Osteoblast (primary cell): ENCODE measurements around the gene CEP350. TPM values are rescaled to one million over a fixed set of nuclear protein-coding genes. Genes with fewer than 3 reads are reported as not detected.
A peak's percentile ranks its signal among the peaks of the same experiment; 100 is the strongest.

ENCODE experiments used
- DNase-seq: peaks from one replicate; pipeline ENCODE4 v3.0.0; 2011; ENCODE audit warnings: low spot score, mixed read lengths; ENCODE audit not compliant: insufficient read length; ENCODE audit errors: missing footprints
- H2AFZ ChIP-seq: 2 replicates; pipeline ENCODE4 v1.6.0; 2011; ENCODE audit warnings: mild to moderate bottlenecking, low read length
- H3K27ac ChIP-seq: 2 replicates; pipeline ENCODE4 v1.5.1; 2011; ENCODE audit warnings: mild to moderate bottlenecking, low read depth, low read length, moderate library complexity
- H3K27me3 ChIP-seq: 2 replicates; pipeline ENCODE4 v1.6.0; 2012; ENCODE audit warnings: mild to moderate bottlenecking, control low read depth, inconsistent platforms, low read length, moderate library complexity; ENCODE audit not compliant: insufficient read depth
- H3K36me3 ChIP-seq: 2 replicates; pipeline ENCODE4 v1.5.1; 2011; ENCODE audit warnings: mild to moderate bottlenecking, low read length, control low read depth, moderate library complexity; ENCODE audit not compliant: insufficient read depth
- H3K4me1 ChIP-seq: 2 replicates; pipeline ENCODE4 v1.5.1; 2011; ENCODE audit warnings: mild to moderate bottlenecking, low read length, control low read depth, moderate library complexity; ENCODE audit not compliant: insufficient read depth
- H3K4me2 ChIP-seq: 2 replicates; pipeline ENCODE4 v1.6.0; 2011; ENCODE audit warnings: mild to moderate bottlenecking, low read length; ENCODE audit not compliant: insufficient read depth
- H3K4me3 ChIP-seq: fragments of 200-600 bp; sonication (generic); 3 replicates; pipeline ENCODE4 v1.5.1; 2012; ENCODE audit warnings: mild to moderate bottlenecking, low read length, inconsistent platforms; ENCODE audit not compliant: insufficient read depth
- H3K79me2 ChIP-seq: 2 replicates; pipeline ENCODE4 v1.6.0; 2012; ENCODE audit warnings: mild to moderate bottlenecking, low read length, control low read depth, inconsistent platforms; ENCODE audit not compliant: insufficient read depth
- H3K9me3 ChIP-seq: 2 replicates; pipeline ENCODE4 v1.5.1; 2011; ENCODE audit warnings: low read depth, low read length, control low read depth
- H4K20me1 ChIP-seq: 2 replicates; pipeline ENCODE4 v1.6.0; 2012; ENCODE audit warnings: mild to moderate bottlenecking, low read length, control low read depth; ENCODE audit not compliant: insufficient read depth
- CTCF ChIP-seq: IDR thresholded peaks from 2 replicates; pipeline ENCODE4 v1.5.1; 2011; ENCODE audit warnings: mild to moderate bottlenecking, low read depth, low read length, moderate library complexity; ENCODE audit errors: extremely low read depth
- total RNA-seq: library from RNA; depleted of rRNA; stranded (reverse); fragments of >200 nt; gene quantifications from 2 replicates; pipeline ENCODE4 v1.2.3, GENCODE V29; 2012

Gene CEP350
- total RNA-seq, 1 donor, result 82.2 TPM

GRCh38 chr1:180083164-180083563 lies 128.6 kb downstream of the CEP350 start:
- H3K4me1 ChIP-seq, result peaks cover 2% of the 10 kb centered on the region

GRCh38 chr1:180084867-180085266 lies 130.3 kb downstream of the CEP350 start:
- Histone ChIP-seq H3K27me3 (no peaks in the 10 kb centered on the region), H3K9me3 (no peaks in the 10 kb centered on the region), H2AFZ (no peak overlapping the region), H3K4me3 (no peak overlapping the region), H3K4me1 (peaks cover 2% of the 10 kb centered on the region), H3K79me2 (no peaks in the 10 kb centered on the region), H3K36me3 (peaks cover 39% of the 10 kb centered on the region), H3K4me2 (no peak overlapping the region), H3K27ac (no peak overlapping the region), H4K20me1 (no peaks in the 10 kb centered on the region)
- no peak for DNase-seq
- TF ChIP-seq CTCF, result no peak

More at GRCh38 chr1:180083164-180083563, 128.6 kb downstream of the CEP350 start:
- Histone ChIP-seq H3K79me2 (no peaks in the 10 kb centered on the region), H3K4me3 (no peak overlapping the region), H3K4me2 (no peak overlapping the region), H3K9me3 (no peaks in the 10 kb centered on the region), H4K20me1 (no peaks in the 10 kb centered on the region), H2AFZ (no peak overlapping the region), H3K36me3 (peaks cover 37% of the 10 kb centered on the region), H3K27me3 (no peaks in the 10 kb centered on the region), H3K27ac (peak overlapping the region; percentile 8)
- no peak for TF ChIP-seq CTCF
- peak; percentile 43 for DNase-seq

- Histone ChIP-seq H3K36me3 (peaks cover 39% of the 10 kb centered on the region), H3K79me2 (no peaks in the 10 kb centered on the region), H2AFZ (no peak overlapping the region), H3K4me1 (peaks cover 2% of the 10 kb centered on the region), H4K20me1 (no peaks in the 10 kb centered on the region), H3K27ac (no peak overlapping the region), H3K9me3 (no peaks in the 10 kb centered on the region), H3K4me3 (no peak overlapping the region), H3K4me2 (no peak overlapping the region), H3K27me3 (no peaks in the 10 kb centered on the region)
- no peak for DNase-seq
- no peak for TF ChIP-seq CTCF
Measured at GRCh38 chr1:180085331-180085730, 130.7 kb downstream of the CEP350 start.

- peak overlapping the region; percentile 45 for H3K27ac ChIP-seq
- peak overlapping the region; percentile 46 for H3K4me3 ChIP-seq
- H3K27me3 ChIP-seq, result no peaks in the 10 kb centered on the region
- peak; percentile 41 for DNase-seq
- H3K36me3 ChIP-seq, result peaks cover 48% of the 10 kb centered on the region
- no peaks in the 10 kb centered on the region for H3K9me3 ChIP-seq
- no peaks in the 10 kb centered on the region for H3K79me2 ChIP-seq
- H4K20me1 ChIP-seq, result no peaks in the 10 kb centered on the region
- H3K4me1 ChIP-seq, result peaks cover 13% of the 10 kb centered on the region
- TF ChIP-seq CTCF, result no peak
- H3K4me2 ChIP-seq, result peak overlapping the region; percentile 36
- H2AFZ ChIP-seq, result no peak overlapping the region
Measured at GRCh38 chr1:180092931-180093650, 138.5 kb downstream of the CEP350 start.
